ENCODE results near the gene RXRG.

DNA sequence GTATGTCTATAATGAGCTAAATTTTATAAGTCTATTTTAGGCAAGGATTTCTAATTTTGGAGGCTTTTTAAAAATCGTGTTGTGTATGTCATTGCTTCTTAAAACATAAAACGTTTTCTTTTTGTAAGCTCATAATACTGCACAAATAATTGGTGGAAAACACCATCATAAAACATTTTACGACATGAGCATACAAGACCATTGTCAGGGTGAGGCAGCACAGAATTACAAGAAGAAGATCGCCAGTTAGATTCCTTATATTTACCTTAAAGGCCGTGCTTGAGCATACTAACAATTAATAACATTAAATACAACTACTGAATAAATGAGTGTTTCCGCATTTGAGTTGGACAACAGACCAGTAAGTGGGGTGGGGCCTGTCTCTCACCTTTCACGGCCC, 69.3 kb downstream of the RXRG start:
- TF ChIP-seq CTCF (IDR thresholded peaks at IDR 0.05) (no peak), POLR2A (IDR thresholded peaks at IDR 0.05) (no peak)

All from thyroid gland (tissue), 4 donors.